HG02885 (cell line): ENCODE results near the gene HTRA3.

Experiments used
- ATAC-seq: cut with Tn5 transposase; IDR thresholded peaks from one replicate; pipeline ENCODE4 v1.9.1; 2021; ENCODE audit warnings: mild to moderate bottlenecking; ENCODE audit not compliant: unreplicated experiment, poor library complexity

The HTRA3 gene

DNA sequence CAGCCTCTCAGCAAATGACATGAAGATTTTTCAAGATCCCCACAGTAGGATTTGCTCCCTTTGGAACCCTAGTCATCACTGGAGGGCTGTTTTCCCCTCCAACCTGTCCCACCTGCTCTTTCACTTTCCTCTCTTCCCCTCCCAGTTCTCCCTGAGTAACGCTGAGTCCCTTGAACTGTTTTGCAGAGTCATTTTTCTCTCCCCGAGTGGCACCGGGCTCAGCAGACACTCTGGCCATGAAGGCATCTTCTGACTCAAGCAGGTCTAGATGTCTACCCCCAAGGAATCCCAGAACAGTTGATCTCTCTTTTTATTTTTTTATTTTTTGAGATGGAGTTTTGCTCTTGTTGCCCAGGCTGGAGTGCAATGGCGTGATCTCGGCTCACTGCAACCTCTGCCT is 52.2 kb downstream of the HTRA3 start:
- ATAC-seq: no peak

DNA sequence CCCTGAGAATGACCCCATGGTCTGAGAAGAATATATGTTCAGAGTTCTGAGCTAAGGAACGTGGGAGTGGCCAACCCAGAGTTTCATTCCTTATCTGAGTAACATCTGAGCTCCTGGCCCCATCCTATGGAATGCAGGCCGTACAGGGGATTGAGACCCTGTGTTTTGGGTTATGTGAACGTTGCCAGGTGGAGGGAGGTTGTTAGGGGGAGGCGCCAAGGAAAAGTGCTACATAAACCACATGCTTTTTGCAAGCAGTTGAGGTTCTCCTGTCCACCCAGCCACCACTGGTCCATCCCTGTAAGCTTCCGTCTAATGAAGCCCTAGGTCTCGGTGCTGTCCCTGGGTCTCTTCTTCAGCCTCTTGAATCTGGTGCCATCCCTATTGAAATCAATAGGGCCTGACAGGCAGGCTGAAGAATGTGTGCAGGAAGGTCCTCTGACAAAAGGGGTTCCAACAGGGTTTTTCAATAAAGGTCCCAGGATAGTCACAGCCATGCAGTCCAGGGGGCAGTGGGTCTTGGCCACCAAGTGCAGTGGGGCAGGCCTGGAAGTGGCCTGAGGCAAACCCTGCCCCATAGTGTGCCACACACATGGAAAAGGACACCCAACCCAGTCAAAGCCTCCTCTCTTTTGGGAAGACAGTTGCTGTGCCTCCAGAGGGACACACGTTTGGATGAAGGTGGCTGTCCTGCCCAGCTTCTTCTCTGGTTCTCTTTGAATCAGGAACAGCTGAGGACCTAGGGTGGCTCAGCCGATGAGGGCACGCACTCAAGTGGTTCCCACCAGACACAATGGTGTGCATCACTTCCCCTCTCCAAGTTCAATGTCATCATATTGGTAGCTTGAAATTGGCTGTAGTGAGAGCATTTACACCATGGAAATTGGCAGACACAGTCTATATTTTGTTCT is 53.5 kb downstream of the HTRA3 start:
- ATAC-seq: no peak

- no peak for ATAC-seq
These were observed 54.5 kb downstream of the HTRA3 start for GRCh38 chr4:8323947-8324555.

GRCh38 chr4:8324640-8325239 is 55.2 kb downstream of the HTRA3 start:
- no peak for ATAC-seq

DNA sequence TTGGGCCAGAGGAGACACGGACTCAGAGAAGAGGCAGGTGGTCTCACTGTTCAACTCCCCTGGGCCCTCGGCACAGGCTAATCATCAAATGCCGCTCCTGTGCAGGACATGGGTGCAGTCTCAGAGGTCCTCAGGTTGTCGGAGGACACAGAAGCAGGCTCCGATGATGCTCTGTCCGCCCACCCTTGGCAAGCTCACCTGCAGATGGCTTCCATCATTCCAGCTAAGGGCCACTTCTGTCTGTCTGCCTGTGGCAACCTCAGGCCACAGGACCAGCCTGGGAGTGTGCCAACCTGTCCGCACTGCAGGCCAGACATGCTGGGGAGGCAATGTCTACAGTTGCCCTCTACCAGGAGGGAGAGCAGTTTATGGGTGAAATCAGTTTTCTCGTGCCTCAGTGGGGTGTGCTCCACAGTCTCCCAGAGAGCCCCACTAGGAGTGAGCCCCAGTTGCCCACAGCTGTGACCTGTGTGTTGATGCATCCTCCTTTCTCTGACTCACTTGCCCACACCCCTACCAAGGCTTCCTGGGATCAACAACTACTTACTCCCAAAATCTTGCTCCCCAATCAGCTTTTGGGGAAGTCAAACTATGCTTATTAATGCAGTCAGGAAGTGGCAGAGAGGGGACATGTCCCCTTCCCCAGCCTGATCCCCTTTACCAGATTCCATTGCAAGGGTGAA is 55.9 kb downstream of the HTRA3 start:
- ATAC-seq: no peak

- ATAC-seq: no peak
These were observed 56.7 kb downstream of the HTRA3 start for GRCh38 chr4:8326206-8326605.

DNA sequence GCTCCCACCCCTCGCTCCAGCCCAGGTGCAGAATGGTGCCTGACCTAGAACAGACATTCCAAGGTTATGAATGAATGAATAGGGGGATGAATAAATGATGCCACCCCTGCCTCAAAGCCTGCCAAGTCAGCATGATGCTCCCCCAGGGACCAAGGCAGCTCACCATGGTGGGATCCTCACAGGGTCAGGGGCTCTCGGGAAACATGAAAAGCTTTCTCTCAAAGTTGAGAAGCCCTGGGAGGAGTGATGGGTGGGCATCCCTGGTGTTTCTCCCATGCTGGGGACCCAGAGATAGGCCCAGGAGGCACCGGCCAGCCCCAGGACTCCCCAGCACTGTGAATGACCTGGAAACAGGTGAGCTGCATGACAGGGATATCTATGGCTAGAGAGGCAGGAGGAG is 58.9 kb downstream of the HTRA3 start:
- no peak for ATAC-seq

DNA sequence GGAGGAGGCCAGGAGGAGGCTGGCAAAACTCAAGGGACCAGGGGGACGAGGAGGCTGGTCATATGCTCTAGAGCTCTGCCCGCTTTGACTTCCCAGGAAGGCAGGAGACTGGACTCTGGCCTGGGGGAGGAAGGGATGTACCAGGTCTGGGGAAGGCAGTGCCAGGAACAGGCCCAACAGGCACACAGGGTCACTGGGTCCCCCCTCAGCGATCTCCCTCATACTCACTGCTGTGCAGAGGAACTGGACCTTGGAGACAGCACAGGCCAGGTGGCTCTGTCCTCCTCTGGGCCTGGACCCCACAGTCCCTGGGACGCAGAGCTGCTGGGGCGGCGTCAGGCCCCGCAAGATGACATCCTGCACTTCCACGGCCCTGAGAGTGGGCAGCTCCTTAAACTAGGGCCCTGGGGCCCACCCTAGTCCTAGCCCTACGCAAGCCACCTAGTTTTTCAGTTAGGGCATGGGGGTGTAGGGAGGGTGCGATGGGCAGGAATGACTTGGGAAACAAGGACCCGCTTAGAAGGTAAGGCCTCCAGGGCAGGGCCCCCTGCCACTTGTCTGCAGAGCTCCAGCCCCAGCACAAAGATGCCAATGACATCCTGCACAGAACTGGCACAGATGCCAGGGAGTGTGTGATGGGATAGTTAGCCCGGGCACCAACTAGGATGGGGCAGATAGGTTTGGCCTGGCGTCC is 59.5 kb downstream of the HTRA3 start:
- no peak for ATAC-seq

- no peak for ATAC-seq
These were observed 60.0 kb downstream of the HTRA3 start for GRCh38 chr4:8329560-8329858.

DNA sequence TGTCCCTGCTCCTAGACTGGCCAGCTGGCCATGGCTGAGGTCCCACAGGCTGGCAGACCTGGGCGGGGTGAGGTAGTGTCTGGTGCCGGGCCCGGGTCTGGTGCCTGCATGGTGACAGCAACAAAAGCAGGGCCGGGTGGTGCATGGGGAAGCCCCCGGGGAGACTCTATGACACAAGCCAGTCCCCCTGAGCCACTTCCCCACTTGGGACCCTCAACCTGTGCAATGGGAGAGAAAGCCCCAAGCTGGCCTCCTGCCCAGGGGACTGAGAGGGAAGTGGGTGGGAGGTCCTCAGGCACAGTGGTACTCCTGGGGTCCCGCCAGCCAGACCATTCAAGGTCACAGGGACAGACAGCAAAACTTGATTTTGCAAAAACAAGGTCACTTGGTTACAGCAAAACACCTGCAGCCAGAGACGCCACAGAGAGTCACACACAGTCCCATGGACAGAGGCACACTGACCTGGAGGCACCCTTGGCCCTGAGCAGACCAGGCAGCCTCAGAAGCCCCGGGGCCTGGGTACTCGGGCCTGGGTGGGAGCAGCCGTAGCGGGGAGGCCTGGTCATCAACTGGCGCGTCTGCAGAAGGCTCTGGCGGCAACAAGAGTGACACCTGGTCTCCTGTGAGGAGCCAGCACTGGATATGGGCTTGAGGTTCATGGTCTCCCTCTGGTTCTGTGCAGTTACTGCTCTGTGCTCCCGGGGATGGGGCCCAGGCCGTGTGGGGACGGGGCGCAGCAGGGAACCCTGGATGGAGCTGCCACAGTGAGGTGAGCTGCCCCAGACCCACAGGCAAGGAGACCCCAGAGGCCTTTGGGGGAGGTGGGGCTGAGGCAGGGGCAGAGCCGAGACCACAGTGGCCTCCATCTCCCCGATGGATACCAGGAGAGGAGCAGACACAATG is 60.6 kb downstream of the HTRA3 start:
- no peak for ATAC-seq

DNA sequence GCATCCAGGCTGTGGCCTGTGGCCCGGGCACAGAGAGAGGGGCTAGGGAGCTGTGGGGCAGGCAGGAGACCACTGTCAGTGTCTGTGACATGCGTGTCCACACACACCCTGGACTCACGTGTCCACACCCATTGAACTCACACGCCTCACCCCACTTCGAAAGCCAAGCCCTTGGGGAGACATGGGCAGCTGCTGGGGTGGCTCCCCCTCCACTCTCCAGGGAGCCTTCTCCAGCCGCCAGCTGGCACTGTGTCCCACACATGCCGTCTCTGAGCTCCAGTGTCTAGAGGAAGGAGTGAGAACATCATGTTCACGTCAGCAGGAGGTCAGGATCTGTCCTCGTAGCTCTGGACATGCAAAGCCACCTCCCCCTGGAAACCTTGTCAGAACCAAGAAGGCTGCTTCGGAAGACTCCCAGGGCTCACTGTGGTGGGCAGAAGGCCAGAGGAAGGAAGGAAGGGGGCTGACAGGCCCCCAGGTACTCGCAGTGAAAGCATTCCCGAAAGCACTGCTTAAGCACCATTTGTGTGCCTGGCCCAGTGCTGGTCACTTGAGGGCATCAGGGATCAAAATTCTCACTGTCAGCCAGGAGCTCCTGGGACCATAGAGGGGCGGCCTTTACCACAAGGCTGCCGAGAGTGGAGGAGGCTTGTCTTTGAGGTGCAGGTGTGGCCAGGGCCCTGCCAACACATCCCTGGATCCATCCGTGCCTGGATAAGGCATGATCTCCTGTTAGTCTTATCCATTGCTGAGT is 61.4 kb downstream of the HTRA3 start:
- ATAC-seq: no peak

DNA sequence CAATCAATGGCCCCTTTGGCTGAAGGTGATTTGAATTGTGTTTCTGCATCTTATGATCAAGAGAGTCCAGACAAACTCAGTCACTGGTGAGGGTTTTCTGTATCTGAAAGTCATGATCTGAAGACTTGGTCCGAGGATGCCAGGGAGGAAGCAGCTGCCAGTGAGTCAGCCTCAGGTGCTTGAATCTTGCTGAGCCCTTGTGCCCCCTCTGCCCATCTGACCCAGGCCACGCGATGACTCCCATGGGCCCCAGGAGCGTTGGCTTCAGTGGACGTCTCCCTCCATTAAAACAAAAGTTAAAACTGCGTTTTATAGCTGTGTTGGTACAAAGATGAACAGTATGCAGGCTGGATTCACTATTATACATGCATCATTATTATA is 62.0 kb downstream of the HTRA3 start:
- no peak for ATAC-seq

DNA sequence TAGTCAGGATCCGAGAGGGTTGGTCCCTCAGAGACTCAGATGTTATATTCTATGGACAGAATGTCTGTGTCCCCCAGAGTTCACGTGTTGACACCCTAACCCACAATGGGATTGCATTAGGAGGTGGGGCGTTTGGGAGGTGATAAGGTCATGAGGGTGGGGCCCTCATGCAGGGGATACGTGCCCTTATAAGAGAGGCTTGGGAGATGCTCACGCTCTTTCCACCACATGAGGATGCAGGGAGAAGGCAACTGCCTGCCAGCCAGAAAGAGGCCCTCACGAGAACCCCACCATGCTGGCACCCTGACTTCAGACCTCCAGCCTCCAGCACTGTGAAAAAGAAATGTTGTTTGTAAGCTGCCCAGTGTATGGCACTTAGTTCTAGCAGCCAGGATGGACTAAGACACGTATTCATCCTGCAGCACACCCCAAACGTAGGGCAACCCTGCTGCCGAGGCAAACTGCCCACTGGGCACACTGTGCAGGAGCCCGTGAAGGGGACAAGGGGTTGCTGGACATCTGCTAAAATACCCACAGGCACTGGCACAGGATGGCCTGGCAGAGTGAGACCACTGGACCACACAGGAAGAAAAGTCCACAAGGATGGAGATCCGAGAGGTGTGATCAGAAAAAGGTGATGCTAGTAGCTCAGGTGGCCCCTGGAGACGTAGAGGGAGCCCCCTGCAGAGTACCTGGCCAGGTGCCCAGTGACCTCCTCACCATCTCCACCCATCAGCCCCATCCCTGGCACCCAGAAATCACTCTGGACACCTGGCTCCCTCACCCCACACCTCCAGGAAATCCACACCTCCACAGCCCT is 62.7 kb downstream of the HTRA3 start:
- ATAC-seq: no peak

DNA sequence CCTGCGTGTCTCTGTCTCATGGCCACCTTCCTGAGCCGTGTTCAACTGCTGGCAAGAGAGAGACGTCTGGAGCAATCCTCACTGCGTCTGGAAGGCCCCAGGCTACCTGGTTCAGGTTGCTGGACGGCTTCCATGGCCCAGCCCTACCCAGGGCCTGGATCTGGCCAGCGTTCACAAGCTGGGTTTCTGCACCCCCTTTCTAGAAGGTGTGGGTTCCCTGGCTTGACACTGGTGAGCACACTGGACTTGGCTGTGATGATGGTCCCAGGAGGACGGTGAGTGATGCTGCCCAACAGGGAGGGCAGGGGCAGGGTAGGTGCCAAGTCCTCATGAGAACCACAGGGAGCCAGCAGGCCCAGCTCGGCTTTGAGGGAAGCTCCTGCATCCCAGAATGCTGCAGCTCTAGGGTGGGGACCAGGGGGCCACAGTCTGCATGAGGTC is 63.4 kb downstream of the HTRA3 start:
- no peak for ATAC-seq

GRCh38 chr4:8333726-8334460 is 64.3 kb downstream of the HTRA3 start:
- no peak for ATAC-seq

GRCh38 chr4:8334786-8335460 is 65.4 kb downstream of the HTRA3 start:
- no peak for ATAC-seq

DNA sequence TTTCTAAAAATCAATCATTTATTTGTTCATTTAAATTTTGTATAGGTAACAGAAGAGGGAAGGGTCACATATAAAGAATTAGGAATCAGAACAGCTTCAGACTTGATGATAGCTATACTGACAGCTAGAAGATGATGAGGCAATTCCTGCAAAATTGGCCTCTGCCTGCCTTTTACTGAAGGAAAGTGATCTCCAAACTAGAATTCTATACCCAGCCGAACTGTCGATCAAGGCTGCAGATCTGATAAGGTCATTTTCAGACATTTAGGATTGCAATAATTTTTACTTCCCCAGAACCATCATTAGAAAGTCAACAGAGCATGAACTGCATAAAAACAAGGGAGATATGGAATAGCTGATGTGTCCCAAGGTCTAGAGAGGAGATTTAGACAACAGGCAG is 66.3 kb downstream of the HTRA3 start:
- no peak for ATAC-seq
